K562 (cell line): ENCODE results near the gene SVIL. TPM values are rescaled to one million over a fixed set of nuclear protein-coding genes. Genes with fewer than 3 reads are reported as not detected.

Source experiments
- EGR1 ChIP-seq: fragments of 450-650 bp; conservative IDR thresholded peaks from 2 replicates; pipeline ENCODE4 v1.6.1; 2017; ENCODE audit warnings: mild to moderate bottlenecking
- IFI16 ChIP-seq: fragments of 250-450 bp; sonication (Bioruptor Pico); IDR thresholded peaks from 2 replicates; pipeline ENCODE4 v2.1.2; 2022; ENCODE audit warnings: mild to moderate bottlenecking, inconsistent platforms
- MIER1 ChIP-seq: fragments of 450-650 bp; IDR thresholded peaks from 2 replicates; pipeline ENCODE4 v1.6.1; 2016; ENCODE audit warnings: antibody characterized with exemption, mild to moderate bottlenecking, low read depth
- PCBP1 ChIP-seq: fragments of 200-400 bp; formaldehyde crosslinking; IDR thresholded peaks from 2 replicates; pipeline ENCODE4 v1.6.1; 2018; ENCODE audit warnings: mild to moderate bottlenecking, low read depth, low read length; ENCODE audit not compliant: poor library complexity, severe bottlenecking
- polyA plus RNA-seq, 8 experiments: library from polyadenylated mRNA; depleted of rRNA in 4 of 8; stranded (reverse) in 5 of 8; unstranded in 3 of 8; fragments of >200 nt; fragmentation: Nextera tagmentation in 2 of 8; fragmentation: Illumina TruSeq in 1 of 8; extraction: Ambion mirVana in 2 of 8; extraction: Trizol in 1 of 8; gene quantifications; 2 replicates each; pipeline versions ENCODE4 v1.2.1 to v1.2.3, GENCODE V29; 2011 to 2014; ENCODE audit warnings: inconsistent platforms in 1 of 8, missing spikeins in 1 of 8
- total RNA-seq, 7 experiments: library from RNA; depleted of rRNA in 6 of 7; stranded (reverse); fragments of >200 nt in 6 of 7; fragmentation: Illumina TruSeq in 2 of 7; extraction: Trizol in 2 of 7; gene quantifications; 2 replicates each; pipeline versions ENCODE4 v1.2.1 to v1.2.3, GENCODE V29; 2011 to 2021; ENCODE audit warnings: low replicate concordance in 1 of 7
- TF ChIP-seq, protein P1 (sequence below): fragments of 200-600 bp; sonication (generic); IDR thresholded peaks from one replicate; pipeline ENCODE4 v1.6.1; 2012; ENCODE audit warnings: mild to moderate bottlenecking, low read depth, low read length, inconsistent platforms

The SVIL gene
- total and polyA plus RNA-seq, 9 of the 15 experiments (the other 6 are each of a cell fraction or from before 2014, with no cell fraction given), result under 0.01 to 0.18 (median 0.05) TPM; not detected in 3

DNA sequence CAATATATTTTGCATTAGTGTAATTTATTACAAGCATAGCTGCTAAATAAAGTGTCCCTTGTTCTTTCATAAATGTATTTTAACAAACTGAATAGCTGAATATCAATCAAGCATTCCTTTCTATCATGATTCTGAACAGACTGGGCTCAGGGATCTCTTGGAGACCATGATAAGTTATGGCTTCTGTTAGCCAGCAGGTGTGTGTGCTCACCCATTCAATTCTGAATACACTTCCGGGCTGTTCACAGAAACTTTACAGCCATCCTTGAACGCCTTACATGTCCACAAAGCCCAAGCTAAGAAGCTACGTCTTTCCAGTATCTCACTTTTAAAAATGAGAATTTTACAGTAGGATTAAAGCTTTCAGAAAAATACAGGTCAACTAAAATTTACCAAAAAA is 115.1 kb downstream of the SVIL start (continued):
- TF ChIP-seq, protein P1, sequence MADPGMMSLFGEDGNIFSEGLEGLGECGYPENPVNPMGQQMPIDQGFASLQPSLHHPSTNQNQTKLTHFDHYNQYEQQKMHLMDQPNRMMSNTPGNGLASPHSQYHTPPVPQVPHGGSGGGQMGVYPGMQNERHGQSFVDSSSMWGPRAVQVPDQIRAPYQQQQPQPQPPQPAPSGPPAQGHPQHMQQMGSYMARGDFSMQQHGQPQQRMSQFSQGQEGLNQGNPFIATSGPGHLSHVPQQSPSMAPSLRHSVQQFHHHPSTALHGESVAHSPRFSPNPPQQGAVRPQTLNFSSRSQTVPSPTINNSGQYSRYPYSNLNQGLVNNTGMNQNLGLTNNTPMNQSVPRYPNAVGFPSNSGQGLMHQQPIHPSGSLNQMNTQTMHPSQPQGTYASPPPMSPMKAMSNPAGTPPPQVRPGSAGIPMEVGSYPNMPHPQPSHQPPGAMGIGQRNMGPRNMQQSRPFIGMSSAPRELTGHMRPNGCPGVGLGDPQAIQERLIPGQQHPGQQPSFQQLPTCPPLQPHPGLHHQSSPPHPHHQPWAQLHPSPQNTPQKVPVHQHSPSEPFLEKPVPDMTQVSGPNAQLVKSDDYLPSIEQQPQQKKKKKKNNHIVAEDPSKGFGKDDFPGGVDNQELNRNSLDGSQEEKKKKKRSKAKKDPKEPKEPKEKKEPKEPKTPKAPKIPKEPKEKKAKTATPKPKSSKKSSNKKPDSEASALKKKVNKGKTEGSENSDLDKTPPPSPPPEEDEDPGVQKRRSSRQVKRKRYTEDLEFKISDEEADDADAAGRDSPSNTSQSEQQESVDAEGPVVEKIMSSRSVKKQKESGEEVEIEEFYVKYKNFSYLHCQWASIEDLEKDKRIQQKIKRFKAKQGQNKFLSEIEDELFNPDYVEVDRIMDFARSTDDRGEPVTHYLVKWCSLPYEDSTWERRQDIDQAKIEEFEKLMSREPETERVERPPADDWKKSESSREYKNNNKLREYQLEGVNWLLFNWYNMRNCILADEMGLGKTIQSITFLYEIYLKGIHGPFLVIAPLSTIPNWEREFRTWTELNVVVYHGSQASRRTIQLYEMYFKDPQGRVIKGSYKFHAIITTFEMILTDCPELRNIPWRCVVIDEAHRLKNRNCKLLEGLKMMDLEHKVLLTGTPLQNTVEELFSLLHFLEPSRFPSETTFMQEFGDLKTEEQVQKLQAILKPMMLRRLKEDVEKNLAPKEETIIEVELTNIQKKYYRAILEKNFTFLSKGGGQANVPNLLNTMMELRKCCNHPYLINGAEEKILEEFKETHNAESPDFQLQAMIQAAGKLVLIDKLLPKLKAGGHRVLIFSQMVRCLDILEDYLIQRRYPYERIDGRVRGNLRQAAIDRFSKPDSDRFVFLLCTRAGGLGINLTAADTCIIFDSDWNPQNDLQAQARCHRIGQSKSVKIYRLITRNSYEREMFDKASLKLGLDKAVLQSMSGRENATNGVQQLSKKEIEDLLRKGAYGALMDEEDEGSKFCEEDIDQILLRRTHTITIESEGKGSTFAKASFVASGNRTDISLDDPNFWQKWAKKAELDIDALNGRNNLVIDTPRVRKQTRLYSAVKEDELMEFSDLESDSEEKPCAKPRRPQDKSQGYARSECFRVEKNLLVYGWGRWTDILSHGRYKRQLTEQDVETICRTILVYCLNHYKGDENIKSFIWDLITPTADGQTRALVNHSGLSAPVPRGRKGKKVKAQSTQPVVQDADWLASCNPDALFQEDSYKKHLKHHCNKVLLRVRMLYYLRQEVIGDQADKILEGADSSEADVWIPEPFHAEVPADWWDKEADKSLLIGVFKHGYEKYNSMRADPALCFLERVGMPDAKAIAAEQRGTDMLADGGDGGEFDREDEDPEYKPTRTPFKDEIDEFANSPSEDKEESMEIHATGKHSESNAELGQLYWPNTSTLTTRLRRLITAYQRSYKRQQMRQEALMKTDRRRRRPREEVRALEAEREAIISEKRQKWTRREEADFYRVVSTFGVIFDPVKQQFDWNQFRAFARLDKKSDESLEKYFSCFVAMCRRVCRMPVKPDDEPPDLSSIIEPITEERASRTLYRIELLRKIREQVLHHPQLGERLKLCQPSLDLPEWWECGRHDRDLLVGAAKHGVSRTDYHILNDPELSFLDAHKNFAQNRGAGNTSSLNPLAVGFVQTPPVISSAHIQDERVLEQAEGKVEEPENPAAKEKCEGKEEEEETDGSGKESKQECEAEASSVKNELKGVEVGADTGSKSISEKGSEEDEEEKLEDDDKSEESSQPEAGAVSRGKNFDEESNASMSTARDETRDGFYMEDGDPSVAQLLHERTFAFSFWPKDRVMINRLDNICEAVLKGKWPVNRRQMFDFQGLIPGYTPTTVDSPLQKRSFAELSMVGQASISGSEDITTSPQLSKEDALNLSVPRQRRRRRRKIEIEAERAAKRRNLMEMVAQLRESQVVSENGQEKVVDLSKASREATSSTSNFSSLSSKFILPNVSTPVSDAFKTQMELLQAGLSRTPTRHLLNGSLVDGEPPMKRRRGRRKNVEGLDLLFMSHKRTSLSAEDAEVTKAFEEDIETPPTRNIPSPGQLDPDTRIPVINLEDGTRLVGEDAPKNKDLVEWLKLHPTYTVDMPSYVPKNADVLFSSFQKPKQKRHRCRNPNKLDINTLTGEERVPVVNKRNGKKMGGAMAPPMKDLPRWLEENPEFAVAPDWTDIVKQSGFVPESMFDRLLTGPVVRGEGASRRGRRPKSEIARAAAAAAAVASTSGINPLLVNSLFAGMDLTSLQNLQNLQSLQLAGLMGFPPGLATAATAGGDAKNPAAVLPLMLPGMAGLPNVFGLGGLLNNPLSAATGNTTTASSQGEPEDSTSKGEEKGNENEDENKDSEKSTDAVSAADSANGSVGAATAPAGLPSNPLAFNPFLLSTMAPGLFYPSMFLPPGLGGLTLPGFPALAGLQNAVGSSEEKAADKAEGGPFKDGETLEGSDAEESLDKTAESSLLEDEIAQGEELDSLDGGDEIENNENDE, result no peak
- TF ChIP-seq IFI16 (no peak), EGR1 (no peak), MIER1 (no peak), PCBP1 (no peak)
- TF ChIP-seq, all 486 proteins: peak for 0
